GM12865 (cell line): ENCODE data around the gene DAO.

Source experiments
- DNase-seq: peaks from one replicate; pipeline ENCODE4 v3.0.0; 2010; ENCODE audit warnings: low read depth
- H3K4me3 ChIP-seq: 2 replicates; pipeline ENCODE4 v1.5.1; 2011; ENCODE audit warnings: mild to moderate bottlenecking, low read depth, low read length, control low read depth
- TF ChIP-seq, protein P1 (sequence below): IDR thresholded peaks from 2 replicates; pipeline ENCODE4 v1.5.1; 2011; ENCODE audit warnings: low read length, control low read depth, low read depth, inconsistent platforms; ENCODE audit not compliant: insufficient read depth; ENCODE audit errors: missing control alignments

Gene DAO

DNA sequence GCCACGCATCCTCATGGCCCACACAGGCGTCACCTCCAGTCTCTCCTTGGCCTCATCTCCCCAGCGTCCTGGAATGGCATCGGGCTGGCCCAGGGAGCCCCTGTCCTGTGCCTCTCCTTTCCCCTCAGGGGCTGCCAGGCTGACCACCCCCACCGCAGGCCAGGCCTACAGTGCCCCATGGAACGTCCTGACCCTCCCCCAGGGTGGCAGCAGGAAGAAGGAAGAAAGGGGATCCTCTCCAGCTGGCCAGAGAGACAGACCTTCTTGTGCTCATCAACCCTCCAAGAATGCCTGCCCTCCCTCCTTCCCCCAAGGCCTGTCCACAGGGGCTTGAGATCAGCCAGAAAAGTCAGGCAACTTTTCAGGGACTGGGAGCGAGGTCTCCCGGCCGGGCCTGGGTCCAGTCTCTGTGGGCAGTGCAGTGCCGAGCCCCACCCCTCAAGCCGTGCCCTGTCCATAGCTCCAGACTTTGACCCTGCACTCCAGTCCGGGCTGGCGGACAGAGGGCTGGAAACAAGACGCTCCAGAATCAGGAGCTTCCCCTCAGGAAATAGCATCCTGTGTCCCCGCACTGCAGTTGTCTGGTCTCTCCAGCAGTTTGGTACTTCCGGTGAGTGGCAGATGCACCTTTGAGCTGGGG, at the start of gene DAO:
Gene DAO, plus strand, starts transcription at position 478 of the 640 bp plus-strand sequence. CDS start 4,915 bp downstream, outside the sequence.
- no peak for DNase-seq
- H3K4me3 ChIP-seq: no peak within 1 kb of the TSS
- TF ChIP-seq, protein P1, sequence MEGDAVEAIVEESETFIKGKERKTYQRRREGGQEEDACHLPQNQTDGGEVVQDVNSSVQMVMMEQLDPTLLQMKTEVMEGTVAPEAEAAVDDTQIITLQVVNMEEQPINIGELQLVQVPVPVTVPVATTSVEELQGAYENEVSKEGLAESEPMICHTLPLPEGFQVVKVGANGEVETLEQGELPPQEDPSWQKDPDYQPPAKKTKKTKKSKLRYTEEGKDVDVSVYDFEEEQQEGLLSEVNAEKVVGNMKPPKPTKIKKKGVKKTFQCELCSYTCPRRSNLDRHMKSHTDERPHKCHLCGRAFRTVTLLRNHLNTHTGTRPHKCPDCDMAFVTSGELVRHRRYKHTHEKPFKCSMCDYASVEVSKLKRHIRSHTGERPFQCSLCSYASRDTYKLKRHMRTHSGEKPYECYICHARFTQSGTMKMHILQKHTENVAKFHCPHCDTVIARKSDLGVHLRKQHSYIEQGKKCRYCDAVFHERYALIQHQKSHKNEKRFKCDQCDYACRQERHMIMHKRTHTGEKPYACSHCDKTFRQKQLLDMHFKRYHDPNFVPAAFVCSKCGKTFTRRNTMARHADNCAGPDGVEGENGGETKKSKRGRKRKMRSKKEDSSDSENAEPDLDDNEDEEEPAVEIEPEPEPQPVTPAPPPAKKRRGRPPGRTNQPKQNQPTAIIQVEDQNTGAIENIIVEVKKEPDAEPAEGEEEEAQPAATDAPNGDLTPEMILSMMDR: no peak

DNA sequence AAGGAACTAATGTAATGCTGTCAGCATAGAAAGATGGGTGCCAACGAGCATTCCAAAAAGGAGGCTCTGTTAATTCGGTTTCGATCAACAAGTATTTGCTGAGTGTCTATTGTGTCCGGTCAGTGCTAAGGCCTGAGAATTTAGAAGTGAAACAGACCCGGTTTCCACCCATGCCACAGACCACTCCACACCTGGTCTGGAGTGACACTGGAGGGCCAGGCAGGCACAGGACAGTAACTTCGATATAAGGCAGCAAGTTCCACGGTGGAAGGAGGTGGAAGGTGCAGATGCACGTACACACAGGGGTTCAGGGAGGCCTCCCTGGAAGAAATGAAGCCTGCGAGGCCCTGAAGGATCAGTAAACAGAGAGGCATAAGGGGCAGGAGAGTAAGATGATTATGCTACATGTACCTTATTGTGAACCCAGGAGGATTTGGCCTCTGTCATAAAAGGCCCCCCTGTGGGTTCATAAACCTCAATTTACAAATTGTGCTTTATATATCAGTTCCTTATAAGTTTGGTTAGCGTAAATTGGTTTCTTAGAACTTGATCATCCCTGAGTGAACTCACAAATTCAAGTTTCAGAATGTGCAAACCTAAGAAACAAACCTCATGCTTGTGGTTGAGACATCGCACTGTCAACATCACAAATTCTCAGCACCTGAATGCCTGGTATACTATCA, 48.4 kb upstream of the DAO start:
- peak; percentile 89 for DNase-seq
- H3K4me3 ChIP-seq: no peak overlapping the region
- TF ChIP-seq, protein P1: no peak

DNA sequence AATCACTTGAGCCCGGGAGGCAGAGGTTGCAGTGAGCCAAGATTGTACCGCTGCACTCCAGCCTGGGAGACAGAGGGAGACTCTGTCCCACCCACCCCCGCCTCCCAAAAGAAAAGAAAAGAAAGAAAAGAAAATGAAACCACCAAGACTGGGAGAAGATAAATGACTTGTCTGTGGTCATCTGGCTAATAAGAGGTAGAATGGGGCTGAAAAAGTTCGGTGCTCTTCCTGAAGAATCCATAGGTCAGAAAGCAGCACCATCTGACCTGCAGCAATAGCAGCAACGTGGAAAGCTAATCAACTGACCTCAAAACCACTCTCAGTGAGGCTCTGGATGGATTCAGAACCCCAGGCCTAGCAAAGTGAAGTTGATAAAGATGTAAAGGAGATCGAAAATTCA, 47.7 kb upstream of the DAO start:
- H3K4me3 ChIP-seq: no peak overlapping the region
- TF ChIP-seq, protein P1: no peak
- DNase-seq: peak; percentile 52

DNA sequence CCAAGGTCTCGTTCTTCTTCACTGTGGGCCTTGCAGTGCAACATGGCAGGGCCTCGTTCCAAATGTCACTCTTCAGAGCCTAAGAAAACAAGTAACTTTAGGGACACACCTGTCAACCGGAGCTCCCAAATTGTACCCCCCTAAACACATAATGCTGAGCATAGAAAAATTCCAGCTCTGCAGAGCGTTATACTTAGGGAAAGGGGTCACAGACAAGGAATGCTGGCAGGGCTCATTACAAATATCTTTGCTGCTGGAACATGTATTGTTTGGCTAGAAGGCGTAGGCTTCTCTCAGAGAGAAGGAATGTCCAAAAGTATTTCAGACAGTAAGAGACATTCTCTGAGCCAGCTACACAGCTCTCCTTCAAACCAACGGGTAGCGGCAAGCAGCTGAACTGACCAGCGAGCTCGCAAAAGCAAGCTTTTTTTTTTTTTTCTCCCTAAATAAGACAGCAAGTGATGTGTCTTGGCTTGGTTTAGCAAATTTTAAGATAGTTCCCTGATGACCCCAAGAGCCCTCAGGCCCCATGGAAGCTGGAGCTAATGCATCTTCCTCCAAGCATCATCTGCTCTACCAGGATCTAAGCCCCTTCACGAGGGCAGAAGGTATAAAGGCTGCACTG, 47.0 kb upstream of the DAO start:
- no peak overlapping the region for H3K4me3 ChIP-seq
- TF ChIP-seq, protein P1: no peak
- no peak for DNase-seq

DNA sequence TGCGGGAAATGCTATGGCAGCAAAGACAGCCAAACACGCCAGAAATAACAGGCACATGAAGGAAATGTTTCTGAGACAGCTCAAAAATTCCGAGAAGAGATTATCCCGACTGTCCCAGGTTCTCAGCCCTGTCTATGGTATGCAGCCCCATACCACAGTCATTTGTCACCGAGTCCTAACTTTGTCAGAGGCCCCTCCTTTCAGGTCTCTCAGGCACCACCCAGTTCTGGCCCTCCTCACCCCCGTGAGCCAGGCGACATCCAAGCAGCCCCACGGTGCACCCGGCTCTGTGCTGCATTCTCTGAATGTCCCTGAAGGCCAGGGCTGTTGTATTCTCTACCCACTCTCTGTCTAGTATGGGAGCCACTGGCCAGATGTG, 46.5 kb upstream of the DAO start:
- TF ChIP-seq, protein P1: no peak
- DNase-seq: no peak
- H3K4me3 ChIP-seq: no peak overlapping the region

DNA sequence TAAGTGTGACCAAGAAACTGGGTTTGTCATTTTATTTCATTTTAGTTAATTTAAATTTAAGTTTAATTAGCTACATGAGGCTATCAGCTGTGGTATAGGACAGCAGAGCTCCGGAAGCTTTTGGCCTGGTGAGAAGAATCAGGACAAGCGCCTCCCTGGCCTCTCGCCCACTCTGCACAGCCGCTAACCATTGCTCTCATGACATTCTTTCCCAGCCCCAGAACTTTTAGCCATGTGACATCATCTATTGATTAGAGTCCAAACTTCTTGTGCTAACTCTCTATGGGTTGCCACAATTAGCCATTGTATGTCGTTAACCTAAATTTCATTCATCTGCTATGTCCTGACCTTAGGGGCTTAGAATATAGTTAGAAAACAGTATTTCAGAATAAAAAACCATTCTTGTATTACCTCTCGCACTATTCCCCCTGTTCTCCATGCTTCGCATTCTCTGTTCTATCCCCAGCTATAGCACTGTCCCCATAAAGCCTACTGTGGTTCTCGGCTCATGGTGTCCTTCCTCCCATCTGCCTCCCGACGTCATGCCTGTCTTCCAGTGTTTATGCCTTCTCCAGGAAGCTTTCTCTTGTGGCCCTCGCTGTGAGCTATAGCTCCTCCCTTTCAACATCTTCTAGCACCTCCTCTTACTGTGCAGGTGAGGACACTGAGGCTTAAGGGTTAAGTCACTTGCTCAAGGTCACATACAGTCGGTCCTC, 46.0 kb upstream of the DAO start:
- TF ChIP-seq, protein P1: no peak
- DNase-seq: no peak
- no peak overlapping the region for H3K4me3 ChIP-seq
